Smooth muscle cell (in vitro differentiated cells): ENCODE data around the gene PLAAT1. TPM values are rescaled to one million over a fixed set of nuclear protein-coding genes. Genes with fewer than 3 reads are reported as not detected.
A peak's percentile ranks its signal among the peaks of the same experiment; 100 is the strongest.

ENCODE experiments used
- DNase-seq: peaks from one replicate; lab custom pipeline; 2025; ENCODE audit not compliant: unreplicated experiment; lab: John Stamatoyannopoulos, UW
- H2AFZ ChIP-seq: fragments of 200-600 bp; sonication (generic); 2 replicates; pipeline ENCODE4 v1.6.0; 2016; ENCODE audit warnings: antibody characterized with exemption, low read depth, mild to moderate bottlenecking
- H3F3A ChIP-seq: fragments of 200-600 bp; sonication (generic); 2 replicates; pipeline ENCODE4 v1.6.0; 2017; ENCODE audit warnings: antibody characterized with exemption, low read depth
- H3K27ac ChIP-seq: fragments of 200-600 bp; sonication (generic); 2 replicates; pipeline ENCODE4 v1.5.1; 2016; ENCODE audit warnings: low read depth, mild to moderate bottlenecking
- H3K27me3 ChIP-seq: fragments of 200-600 bp; sonication (generic); 2 replicates; pipeline ENCODE4 v1.6.1; 2016; ENCODE audit warnings: low read depth, mild to moderate bottlenecking
- H3K36me3 ChIP-seq: fragments of 200-600 bp; sonication (generic); 2 replicates; pipeline ENCODE4 v1.5.1; 2016; ENCODE audit warnings: low read depth
- H3K4me1 ChIP-seq: fragments of 200-600 bp; sonication (generic); 2 replicates; pipeline ENCODE4 v1.5.1; 2016; ENCODE audit warnings: low read depth
- H3K4me2 ChIP-seq: fragments of 200-600 bp; sonication (generic); 2 replicates; pipeline ENCODE4 v1.6.0; 2016; ENCODE audit warnings: mild to moderate bottlenecking
- H3K4me3 ChIP-seq: fragments of 200-600 bp; sonication (generic); 2 replicates; pipeline ENCODE4 v1.5.1; 2016; ENCODE audit warnings: mild to moderate bottlenecking
- H3K79me2 ChIP-seq: fragments of 200-600 bp; sonication (generic); 2 replicates; pipeline ENCODE4 v1.6.0; 2016; ENCODE audit warnings: low read depth, mild to moderate bottlenecking
- H3K9ac ChIP-seq: fragments of 200-600 bp; sonication (generic); 2 replicates; pipeline ENCODE4 v1.6.0; 2016; ENCODE audit warnings: low read depth
- H3K9me3 ChIP-seq: fragments of 200-600 bp; sonication (generic); replicated peaks from 2 replicates; pipeline ENCODE4 v1.5.1; 2016; ENCODE audit warnings: low read depth
- H4K20me1 ChIP-seq: fragments of 200-600 bp; sonication (generic); 2 replicates; pipeline ENCODE4 v1.6.0; 2016; ENCODE audit warnings: low read depth
- CTCF ChIP-seq: fragments of 200-600 bp; sonication (generic); IDR thresholded peaks from 2 replicates; pipeline ENCODE4 v1.5.1; 2017; ENCODE audit warnings: borderline replicate concordance, mild to moderate bottlenecking, antibody characterized with exemption; ENCODE audit not compliant: insufficient read depth, poor library complexity, severe bottlenecking
- WGBS: methylation state at CpG from one replicate; pipeline ENCODE4 v1.1.7; 2016; ENCODE audit warnings: low lambda C conversion rate; 5-methylcytosine and 5-hydroxymethylcytosine counted together
- polyA plus RNA-seq: library from polyadenylated mRNA; unstranded; fragments of >200 nt; fragmentation: Nextera tagmentation; extraction: Ambion mirVana; gene quantifications from 2 replicates; pipeline ENCODE4 v1.2.1, GENCODE V29; 2016
- total RNA-seq: library from RNA; depleted of rRNA; stranded (reverse); fragments of >200 nt; gene quantifications from 2 replicates; pipeline ENCODE4 v1.2.3, GENCODE V29; 2014

PLAAT1 gene
- total and polyA plus RNA-seq, 2 experiments from 2014 or later: 2.1 to 3.3 TPM

- Histone ChIP-seq H4K20me1 (no peaks in the 10 kb centered on the region), H3K9me3 (no peaks in the 10 kb centered on the region), H3K9ac (no peak overlapping the region), H3K27ac (no peak overlapping the region), H3K36me3 (no peaks in the 10 kb centered on the region), H3K4me1 (peaks cover 18% of the 10 kb centered on the region), H3K4me3 (no peak overlapping the region), H2AFZ (peak overlapping the region; percentile 17), H3K79me2 (no peaks in the 10 kb centered on the region), H3K27me3 (no peaks in the 10 kb centered on the region), H3K4me2 (peak overlapping the region; percentile 38), H3F3A (no peaks in the 10 kb centered on the region)
- no peak for DNase-seq
- WGBS: 45% methylated on average over 6 of the region's 6 CpGs
- TF ChIP-seq CTCF: no peak
These were observed 9.8 kb upstream of the PLAAT1 start for GRCh38 chr3:193231201-193231600.

- no peaks in the 10 kb centered on the region for H3F3A ChIP-seq
- no peak for DNase-seq
- H3K9ac ChIP-seq: no peak overlapping the region
- no peaks in the 10 kb centered on the region for H3K36me3 ChIP-seq
- 64% methylated on average over 4 of the region's 4 CpGs for WGBS
- no peaks in the 10 kb centered on the region for H4K20me1 ChIP-seq
- H3K27me3 ChIP-seq: no peaks in the 10 kb centered on the region
- no peaks in the 10 kb centered on the region for H3K9me3 ChIP-seq
- peaks cover 5% of the 10 kb centered on the region for H3K4me1 ChIP-seq
- TF ChIP-seq CTCF: no peak
- H3K27ac ChIP-seq: no peak overlapping the region
- H2AFZ ChIP-seq: no peak overlapping the region
- no peak overlapping the region for H3K4me3 ChIP-seq
- H3K79me2 ChIP-seq: no peaks in the 10 kb centered on the region
- H3K4me2 ChIP-seq: no peak overlapping the region
These were observed 4.4 kb upstream of the PLAAT1 start for GRCh38 chr3:193236599-193236998.

DNA sequence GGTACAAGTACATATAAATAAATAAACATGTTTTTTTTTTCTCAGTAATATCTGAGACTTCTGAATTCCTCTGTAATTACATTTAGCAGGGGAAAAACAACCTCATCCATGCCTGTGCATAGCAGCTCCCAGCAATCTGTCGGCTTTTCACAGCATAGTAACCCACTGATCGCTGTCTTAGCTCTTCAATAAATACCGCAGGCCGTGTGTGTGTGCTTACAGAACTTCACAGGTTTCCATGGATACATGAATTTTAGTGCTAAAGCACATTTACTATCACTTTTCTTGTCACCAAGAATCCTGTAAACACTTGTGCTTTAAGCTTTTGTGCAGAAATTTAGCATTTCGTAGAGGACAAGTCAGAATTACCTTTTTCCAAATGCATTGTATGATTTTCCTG is 4.0 kb upstream of the PLAAT1 start:
- Histone ChIP-seq H3K4me1 (peaks cover 5% of the 10 kb centered on the region), H3K9me3 (no peaks in the 10 kb centered on the region), H3F3A (no peaks in the 10 kb centered on the region), H3K4me3 (no peak overlapping the region), H3K4me2 (no peak overlapping the region), H3K36me3 (no peaks in the 10 kb centered on the region), H3K9ac (no peak overlapping the region), H4K20me1 (no peaks in the 10 kb centered on the region), H3K27me3 (no peaks in the 10 kb centered on the region), H3K79me2 (no peaks in the 10 kb centered on the region), H3K27ac (no peak overlapping the region), H2AFZ (no peak overlapping the region)
- 50% methylated on average over 5 of the region's 5 CpGs for WGBS
- DNase-seq: no peak
- no peak for TF ChIP-seq CTCF

DNA sequence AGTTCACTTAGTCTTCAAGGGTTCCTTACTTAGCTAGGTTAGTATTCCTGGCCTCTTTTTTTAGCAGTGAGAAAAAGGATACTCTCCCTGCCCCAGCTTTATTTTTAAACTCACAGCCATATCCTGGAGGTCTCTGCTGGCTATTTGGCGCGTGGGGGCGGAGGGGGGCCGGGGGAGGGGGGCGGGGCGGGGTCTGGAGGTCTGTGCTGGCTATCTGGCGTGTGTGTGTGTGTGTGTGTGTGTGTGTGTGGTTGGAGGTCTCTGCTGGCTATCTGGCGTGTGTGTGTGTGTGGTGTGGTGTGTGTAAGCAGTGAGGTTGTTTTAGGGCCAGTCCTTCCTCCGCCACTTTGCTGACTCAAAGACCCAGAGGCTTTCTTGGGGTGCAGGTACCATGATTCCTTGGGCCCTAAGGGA is 579 bp upstream of the PLAAT1 start:
- Histone ChIP-seq H3K36me3 (no peaks in the 10 kb centered on the region), H3K27me3 (no peaks in the 10 kb centered on the region), H3K4me1 (peaks cover 5% of the 10 kb centered on the region), H3K27ac (no peak overlapping the region), H3F3A (no peaks in the 10 kb centered on the region), H3K9ac (no peak overlapping the region), H4K20me1 (no peaks in the 10 kb centered on the region), H3K79me2 (no peaks in the 10 kb centered on the region), H2AFZ (peak overlapping the region; percentile 97), H3K4me2 (peak overlapping the region; percentile 96), H3K9me3 (no peaks in the 10 kb centered on the region), H3K4me3 (peak overlapping the region; percentile 72)
- 0% methylated on average over 3 of the region's 9 CpGs for WGBS
- TF ChIP-seq CTCF: no peak
- DNase-seq: no peak
